Central memory CD8-positive, alpha-beta T cell (primary cell): ENCODE data around the gene HINFP.
"Not testable (repeated sequence)": the region's sequence is repeated elsewhere in the genome, so short reads cannot be mapped to it uniquely, and the experiment has no call there.

ENCODE experiments used
- ATAC-seq: fragments of 150-1000 bp; cut with Tn5 transposase; replicated peaks from 2 replicates; pipeline ENCODE4 v1.10.0; 2022; ENCODE audit warnings: mild to moderate bottlenecking, moderate FRiP score, moderate number of reproducible peaks; ENCODE audit not compliant: poor library complexity, severe bottlenecking; ENCODE audit errors: extremely low read depth
- DNase-seq, 2 donors: peaks; one replicate each; pipeline ENCODE4 v3.0.0; 2021; ENCODE audit warnings: low spot score in 2 of 2
- H3K27ac Mint-ChIP-seq: one replicate; pipeline ENCODE4 v1.8.0; 2022; ENCODE audit warnings: low read depth, mild to moderate bottlenecking, moderate library complexity, mixed read lengths
- H3K27me3 Mint-ChIP-seq: one replicate; pipeline ENCODE4 v1.8.0; 2022; ENCODE audit warnings: mixed read lengths
- H3K36me3 Mint-ChIP-seq: one replicate; pipeline ENCODE4 v1.8.0; 2022; ENCODE audit warnings: mild to moderate bottlenecking, moderate library complexity, mixed read lengths; ENCODE audit not compliant: insufficient read depth
- H3K4me1 Mint-ChIP-seq: one replicate; pipeline ENCODE4 v1.8.0; 2022; ENCODE audit warnings: mixed read lengths
- H3K4me3 Mint-ChIP-seq: one replicate; pipeline ENCODE4 v1.8.0; 2022; ENCODE audit warnings: mild to moderate bottlenecking, moderate library complexity, mixed read lengths
- H3K9me3 Mint-ChIP-seq: one replicate; pipeline ENCODE4 v1.8.0; 2022; ENCODE audit warnings: mixed read lengths

HINFP gene

DNA sequence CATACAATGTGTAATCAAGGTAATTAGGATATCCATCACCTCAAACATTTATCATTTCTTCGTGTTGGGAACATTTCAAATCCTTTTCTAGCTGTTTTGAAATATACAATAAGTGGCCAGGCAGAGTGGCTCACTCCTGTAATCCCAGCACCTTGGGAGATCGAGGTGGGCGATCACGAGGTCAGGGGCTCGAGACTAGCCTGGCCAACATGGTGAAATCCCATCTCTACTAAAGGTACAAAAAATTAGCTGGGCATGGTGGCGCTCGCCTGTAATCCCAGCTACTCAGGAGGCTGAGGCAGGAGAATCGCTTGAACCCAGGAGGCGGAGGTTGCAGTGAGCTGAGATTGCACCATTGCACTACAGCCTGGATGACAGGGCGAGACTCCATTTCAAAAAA lies 17.9 kb downstream of the HINFP start:
- not testable (repeated sequence) for H3K27ac Mint-ChIP-seq, H3K4me3 Mint-ChIP-seq, H3K4me1 Mint-ChIP-seq, H3K36me3 Mint-ChIP-seq, ATAC-seq, DNase-seq, H3K9me3 Mint-ChIP-seq
- peaks cover 27% of the 10 kb centered on the region for H3K27me3 Mint-ChIP-seq

DNA sequence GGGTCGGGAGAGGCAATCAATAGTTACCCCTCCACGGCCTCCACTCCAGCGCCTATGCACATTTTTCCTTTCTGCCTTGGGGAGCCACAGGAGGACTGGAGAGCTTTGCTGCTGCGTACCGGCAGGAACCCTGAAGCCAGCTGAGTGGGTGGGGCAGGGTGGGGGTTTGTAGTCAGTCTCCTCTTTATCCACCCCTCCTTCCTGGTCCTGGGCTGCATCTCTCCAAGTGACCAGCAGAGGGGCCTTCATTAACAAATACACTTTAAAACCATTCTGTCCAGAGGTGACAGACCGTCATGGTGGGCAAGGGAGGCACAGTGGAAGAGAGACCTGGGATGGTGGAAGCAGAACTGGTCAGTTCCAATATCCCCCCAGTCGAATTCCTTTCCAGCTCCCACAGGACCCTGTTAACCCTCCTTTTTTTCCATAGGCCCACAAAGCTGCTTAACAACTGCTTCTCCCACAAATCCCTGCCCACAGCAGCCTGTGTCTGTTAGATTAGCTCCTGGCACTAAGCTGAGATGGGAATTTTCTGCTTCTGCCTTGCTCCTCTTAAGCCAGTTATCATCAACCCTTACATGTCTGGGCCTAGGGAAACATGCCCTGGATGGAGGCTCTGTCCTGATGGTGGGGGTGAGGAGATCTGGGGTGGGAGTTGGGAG lies 23.6 kb downstream of the HINFP start:
- H3K4me3 Mint-ChIP-seq, result no peak overlapping the region
- DNase-seq, result no peak
- H3K9me3 Mint-ChIP-seq, result no peaks in the 10 kb centered on the region
- no peak overlapping the region for H3K27ac Mint-ChIP-seq
- peaks cover 45% of the 10 kb centered on the region for H3K27me3 Mint-ChIP-seq
- H3K4me1 Mint-ChIP-seq, result peaks cover 11% of the 10 kb centered on the region
- H3K36me3 Mint-ChIP-seq, result no peaks in the 10 kb centered on the region
- no peak for ATAC-seq

- DNase-seq (no peak), ATAC-seq (no peak)
- Mint-ChIP-seq H3K4me1 (peaks cover 11% of the 10 kb centered on the region), H3K27me3 (peaks cover 44% of the 10 kb centered on the region), H3K4me3 (no peak overlapping the region), H3K36me3 (no peaks in the 10 kb centered on the region), H3K27ac (no peak overlapping the region), H3K9me3 (no peaks in the 10 kb centered on the region)
Observed at GRCh38 chr11:119145551-119145950, 24.2 kb downstream of the HINFP start.

DNA sequence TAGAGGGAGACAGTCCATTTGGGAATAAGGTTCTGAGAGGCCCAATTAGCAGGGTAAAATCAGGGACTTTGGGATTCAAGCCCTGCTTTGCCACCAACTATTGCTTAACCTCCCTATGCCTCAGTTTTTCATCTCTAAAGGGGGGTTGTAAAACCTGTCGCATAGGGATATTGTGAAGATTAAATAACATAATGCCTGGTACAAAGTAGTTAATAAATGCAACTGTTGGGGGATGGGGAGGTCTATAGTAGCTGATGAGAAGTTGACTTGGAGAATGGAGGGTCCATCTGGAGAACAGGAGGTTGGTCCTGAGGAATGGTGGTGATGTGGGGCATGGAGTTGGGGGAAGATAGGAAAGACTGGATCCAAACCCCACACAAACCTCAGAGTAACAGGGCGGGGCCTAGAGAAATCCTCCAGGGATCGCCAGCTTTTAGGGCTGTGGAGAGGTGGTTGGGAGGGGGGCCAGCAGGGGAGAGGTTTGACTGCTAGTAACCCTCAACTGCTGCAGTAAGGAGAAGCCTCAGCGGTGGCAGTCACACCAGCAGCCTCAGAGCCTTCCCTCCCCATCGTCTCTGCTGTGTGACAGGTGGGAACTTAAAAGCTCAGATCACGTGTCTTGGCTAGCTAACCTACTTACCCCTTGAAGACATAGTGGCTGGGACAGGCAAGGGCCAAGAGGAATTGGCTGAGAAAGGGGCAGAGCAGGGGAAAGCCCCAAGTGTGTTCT lies 26.4 kb downstream of the HINFP start:
- no peak overlapping the region for H3K27ac Mint-ChIP-seq
- peak; percentile 26 for ATAC-seq
- no peaks in the 10 kb centered on the region for H3K9me3 Mint-ChIP-seq
- H3K27me3 Mint-ChIP-seq, result peaks cover 43% of the 10 kb centered on the region
- no peaks in the 10 kb centered on the region for H3K36me3 Mint-ChIP-seq
- no peak for DNase-seq
- peak overlapping the region; percentile 53 for H3K4me3 Mint-ChIP-seq
- peaks cover 11% of the 10 kb centered on the region for H3K4me1 Mint-ChIP-seq

DNA sequence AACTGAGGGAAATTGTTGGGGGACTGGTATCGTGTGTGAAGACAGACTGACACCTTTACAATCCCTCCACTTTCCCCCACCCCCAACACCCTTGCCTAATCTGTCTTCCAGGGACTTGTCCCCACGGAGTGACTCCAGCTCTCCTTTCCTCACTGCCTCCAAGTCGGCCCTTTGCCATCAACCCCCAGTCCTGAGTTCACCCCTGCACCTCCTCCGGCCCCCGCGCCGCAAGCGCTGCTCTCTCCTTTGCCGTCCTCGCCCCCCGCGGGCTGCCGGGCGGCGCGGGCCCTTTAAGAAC lies 27.3 kb downstream of the HINFP start:
- Mint-ChIP-seq H3K4me1 (peaks cover 11% of the 10 kb centered on the region), H3K9me3 (no peaks in the 10 kb centered on the region), H3K36me3 (no peaks in the 10 kb centered on the region), H3K4me3 (peak overlapping the region; percentile 53), H3K27me3 (peaks cover 52% of the 10 kb centered on the region), H3K27ac (no peak overlapping the region)
- DNase-seq (no peak), ATAC-seq (no peak)

- Mint-ChIP-seq H3K27ac (no peak within 1 kb of the TSS), H3K4me1 (peaks cover 11% of the 10 kb centered on the region), H3K4me3 (peak within 1 kb of the TSS; percentile 53), H3K27me3 (peaks cover 57% of the 10 kb centered on the region), H3K36me3 (no peaks in the 10 kb centered on the region), H3K9me3 (no peaks in the 10 kb centered on the region)
- no peak for DNase-seq
- ATAC-seq, result no peak
Observed at GRCh38 chr11:119149018-119149785, 27.8 kb downstream of the HINFP start, which contains the start of gene ABCG4. ABCG4 (plus strand) TSS chr11:119149052; CDS start chr11:119149966, 914 bp downstream.

GRCh38 chr11:119149786-119150275 lies 28.5 kb downstream of the HINFP start:
- H3K9me3 Mint-ChIP-seq, result no peaks in the 10 kb centered on the region
- H3K4me3 Mint-ChIP-seq, result peak overlapping the region; percentile 21
- no peak for ATAC-seq
- no peak overlapping the region for H3K27ac Mint-ChIP-seq
- H3K36me3 Mint-ChIP-seq, result no peaks in the 10 kb centered on the region
- DNase-seq, result no peak
- H3K27me3 Mint-ChIP-seq, result peaks cover 60% of the 10 kb centered on the region
- peaks cover 11% of the 10 kb centered on the region for H3K4me1 Mint-ChIP-seq

- H3K27me3 Mint-ChIP-seq, result peaks cover 60% of the 10 kb centered on the region
Observed at GRCh38 chr11:119152043-119152442, 30.7 kb downstream of the HINFP start.

GRCh38 chr11:119152604-119153003 lies 31.2 kb downstream of the HINFP start:
- ATAC-seq (no peak), DNase-seq (no peak)
- Mint-ChIP-seq H3K36me3 (no peaks in the 10 kb centered on the region), H3K9me3 (no peaks in the 10 kb centered on the region), H3K27me3 (peaks cover 54% of the 10 kb centered on the region), H3K4me3 (no peak overlapping the region), H3K4me1 (peaks cover 8% of the 10 kb centered on the region), H3K27ac (no peak overlapping the region)

More at GRCh38 chr11:119152043-119152442, 30.7 kb downstream of the HINFP start:
- Mint-ChIP-seq H3K9me3 (no peaks in the 10 kb centered on the region), H3K27ac (no peak overlapping the region), H3K36me3 (no peaks in the 10 kb centered on the region), H3K4me1 (peaks cover 11% of the 10 kb centered on the region), H3K4me3 (no peak overlapping the region)
- DNase-seq (no peak), ATAC-seq (no peak)

DNA sequence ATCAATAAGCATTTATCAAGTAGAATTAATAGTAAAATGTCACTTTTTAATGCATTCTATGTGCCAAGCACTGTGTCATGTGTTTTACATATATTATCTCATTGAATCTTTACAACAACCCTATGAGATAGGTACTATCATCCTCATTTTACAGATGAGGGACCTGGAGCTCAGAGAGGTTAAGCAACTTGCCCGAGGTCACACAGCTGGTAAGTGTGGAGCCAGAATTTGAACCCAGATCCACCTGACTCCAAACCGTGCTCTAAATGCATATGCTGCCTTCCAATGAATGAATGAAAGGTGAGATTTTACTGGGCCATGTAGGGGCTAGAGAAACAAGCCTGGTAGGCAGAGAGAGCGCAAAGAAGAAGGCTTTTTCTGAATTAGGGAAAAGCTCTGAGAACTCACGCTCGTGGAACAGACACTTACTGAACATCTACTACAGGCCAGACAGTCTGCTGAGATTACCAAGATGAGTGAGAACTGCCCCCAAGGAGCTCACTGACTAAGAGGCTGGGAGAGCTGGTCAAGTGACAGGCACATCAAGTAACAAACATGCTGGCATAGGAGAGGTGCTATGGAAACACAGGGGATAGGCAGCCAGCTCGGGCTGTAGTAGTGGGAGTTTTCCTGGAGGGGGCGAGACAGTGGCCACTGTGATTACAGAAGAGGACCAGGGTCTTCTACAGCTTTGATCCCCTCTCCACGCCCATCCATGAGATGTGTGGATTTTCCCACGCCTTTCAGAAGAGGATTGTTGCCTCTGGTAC lies 31.9 kb downstream of the HINFP start:
- Mint-ChIP-seq H3K4me3 (no peak overlapping the region), H3K9me3 (no peaks in the 10 kb centered on the region), H3K36me3 (no peaks in the 10 kb centered on the region), H3K27ac (no peak overlapping the region), H3K27me3 (peaks cover 48% of the 10 kb centered on the region), H3K4me1 (peaks cover 2% of the 10 kb centered on the region)
- no peak for DNase-seq
- no peak for ATAC-seq

GRCh38 chr11:119154178-119154577 lies 32.8 kb downstream of the HINFP start:
- ATAC-seq (no peak), DNase-seq (no peak)
- Mint-ChIP-seq H3K36me3 (no peaks in the 10 kb centered on the region), H3K4me1 (no peaks in the 10 kb centered on the region), H3K27me3 (peaks cover 45% of the 10 kb centered on the region), H3K27ac (no peak overlapping the region), H3K4me3 (no peak overlapping the region), H3K9me3 (no peaks in the 10 kb centered on the region)
